RWPE1 (cell line): Measurements from ENCODE around the gene ISLR.

Source experiments
- CTCF ChIA-PET: fragments of 350-600 bp; sonication (Branson Sonifier 250); formaldehyde crosslinking; extraction: SDS; loops from one replicate; lab custom pipeline; 2021; lab: Yijun Ruan, JAX
- POLR2A ChIA-PET: fragments of 400-600 bp; formaldehyde crosslinking; extraction: SDS; loops from one replicate; lab custom pipeline; 2020; ENCODE audit warnings: antibody characterized with exemption; ENCODE audit not compliant: low non-redundant PET; lab: Yijun Ruan, JAX
- DNase-seq: peaks from one replicate; pipeline ENCODE4 v3.0.0; 2012; ENCODE audit warnings: low spot score
- H3K27ac ChIP-seq: fragments of 450-650 bp; 2 replicates; pipeline ENCODE4 v1.5.1; 2017
- TF ChIP-seq, protein P1 (sequence below): fragments of 450-650 bp; conservative IDR thresholded peaks from 2 replicates; pipeline ENCODE4 v1.5.1; 2017; ENCODE audit warnings: low read depth, mild to moderate bottlenecking

ISLR gene

DNA sequence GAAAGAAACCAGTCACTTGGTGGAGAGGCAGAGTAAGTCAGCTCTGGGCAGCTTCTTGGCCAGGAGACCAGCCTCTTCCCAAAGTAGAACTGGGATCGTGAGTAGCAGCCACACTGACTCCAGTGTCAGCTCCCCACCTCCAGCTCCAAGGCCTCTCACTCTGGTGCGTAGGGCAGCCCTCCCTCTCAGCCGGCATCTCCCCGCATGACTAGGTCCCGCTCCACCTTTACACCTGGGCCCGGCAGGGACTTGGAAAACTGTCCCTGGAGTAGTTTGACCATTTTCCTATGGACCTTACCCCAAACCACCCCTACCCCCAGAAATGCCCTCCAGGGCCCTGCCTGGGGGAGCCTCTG is 25.8 kb downstream of the ISLR start:
- H3K27ac ChIP-seq: no peak overlapping the region
- TF ChIP-seq, protein P1, sequence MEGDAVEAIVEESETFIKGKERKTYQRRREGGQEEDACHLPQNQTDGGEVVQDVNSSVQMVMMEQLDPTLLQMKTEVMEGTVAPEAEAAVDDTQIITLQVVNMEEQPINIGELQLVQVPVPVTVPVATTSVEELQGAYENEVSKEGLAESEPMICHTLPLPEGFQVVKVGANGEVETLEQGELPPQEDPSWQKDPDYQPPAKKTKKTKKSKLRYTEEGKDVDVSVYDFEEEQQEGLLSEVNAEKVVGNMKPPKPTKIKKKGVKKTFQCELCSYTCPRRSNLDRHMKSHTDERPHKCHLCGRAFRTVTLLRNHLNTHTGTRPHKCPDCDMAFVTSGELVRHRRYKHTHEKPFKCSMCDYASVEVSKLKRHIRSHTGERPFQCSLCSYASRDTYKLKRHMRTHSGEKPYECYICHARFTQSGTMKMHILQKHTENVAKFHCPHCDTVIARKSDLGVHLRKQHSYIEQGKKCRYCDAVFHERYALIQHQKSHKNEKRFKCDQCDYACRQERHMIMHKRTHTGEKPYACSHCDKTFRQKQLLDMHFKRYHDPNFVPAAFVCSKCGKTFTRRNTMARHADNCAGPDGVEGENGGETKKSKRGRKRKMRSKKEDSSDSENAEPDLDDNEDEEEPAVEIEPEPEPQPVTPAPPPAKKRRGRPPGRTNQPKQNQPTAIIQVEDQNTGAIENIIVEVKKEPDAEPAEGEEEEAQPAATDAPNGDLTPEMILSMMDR: no peak
- CTCF ChIA-PET: interaction anchor here (1.6 kb wide), 1 partner anchor 10 kb away, joined by 4 read pairs; no protein-coding TSS in a partner anchor
- DNase-seq: no peak
- POLR2A ChIA-PET: no interaction called here

DNA sequence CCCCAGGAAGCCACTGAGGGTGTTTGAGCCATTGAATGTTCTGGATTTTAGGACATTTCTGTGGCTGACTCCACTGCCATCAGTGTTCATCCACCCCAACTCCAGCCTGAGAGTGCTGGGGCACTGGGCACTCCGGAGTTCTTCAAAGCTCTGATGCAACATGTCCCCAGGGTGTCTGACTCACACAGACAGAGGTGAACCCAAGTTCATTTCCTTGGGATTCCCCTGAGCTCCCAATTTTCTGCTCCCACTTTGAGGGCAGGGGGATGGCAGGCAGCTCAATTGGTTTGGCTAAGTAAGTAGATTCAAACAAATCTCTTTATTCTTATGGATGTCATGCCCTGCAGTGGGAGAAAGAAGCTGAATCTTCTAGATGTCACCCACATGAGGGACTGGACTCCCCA is 26.9 kb downstream of the ISLR start:
- no peak overlapping the region for H3K27ac ChIP-seq
- CTCF ChIA-PET: interaction anchor here (0.7 to 0.9 kb wide), 2 partner anchors 107 to 265 kb away, joined by 3 to 4 read pairs; no protein-coding TSS in a partner anchor
- peak; percentile 84 for DNase-seq
- TF ChIP-seq, protein P1: no peak
- POLR2A ChIA-PET: no interaction called here

DNA sequence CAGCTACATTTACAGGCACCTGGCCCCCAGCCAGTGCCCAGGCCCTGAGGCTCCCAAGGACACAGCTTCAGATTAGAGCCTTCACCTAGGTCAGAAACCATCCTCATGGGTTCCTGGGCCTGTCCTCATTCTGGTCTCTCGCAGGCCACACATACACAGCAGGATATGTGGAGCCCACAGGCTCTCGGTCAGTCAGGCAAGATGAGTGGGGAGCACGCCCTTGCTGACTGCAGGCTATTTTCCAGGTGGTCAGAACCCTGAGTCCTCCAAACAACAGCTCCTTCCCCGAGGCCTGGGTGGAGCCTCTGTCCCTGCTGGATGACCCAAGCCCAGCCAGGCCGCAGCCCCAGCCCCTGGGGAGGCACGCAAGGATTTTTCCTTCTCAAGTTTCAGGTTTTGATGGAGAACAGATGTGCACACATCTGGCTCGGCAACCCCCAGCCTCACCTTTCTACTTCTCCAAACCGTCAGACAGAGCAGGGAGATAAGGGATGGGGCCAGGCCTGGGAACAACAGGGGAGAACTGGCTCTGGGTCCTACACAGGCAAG is 27.4 kb downstream of the ISLR start:
- peak overlapping the region; percentile 4 for H3K27ac ChIP-seq
- ChIA-PET CTCF (interaction anchor here (0.9 kb wide), 1 partner anchor 107 kb away, joined by 3 read pairs; no protein-coding TSS in a partner anchor), POLR2A (no interaction called here)
- DNase-seq: no peak
- TF ChIP-seq, protein P1: no peak

DNA sequence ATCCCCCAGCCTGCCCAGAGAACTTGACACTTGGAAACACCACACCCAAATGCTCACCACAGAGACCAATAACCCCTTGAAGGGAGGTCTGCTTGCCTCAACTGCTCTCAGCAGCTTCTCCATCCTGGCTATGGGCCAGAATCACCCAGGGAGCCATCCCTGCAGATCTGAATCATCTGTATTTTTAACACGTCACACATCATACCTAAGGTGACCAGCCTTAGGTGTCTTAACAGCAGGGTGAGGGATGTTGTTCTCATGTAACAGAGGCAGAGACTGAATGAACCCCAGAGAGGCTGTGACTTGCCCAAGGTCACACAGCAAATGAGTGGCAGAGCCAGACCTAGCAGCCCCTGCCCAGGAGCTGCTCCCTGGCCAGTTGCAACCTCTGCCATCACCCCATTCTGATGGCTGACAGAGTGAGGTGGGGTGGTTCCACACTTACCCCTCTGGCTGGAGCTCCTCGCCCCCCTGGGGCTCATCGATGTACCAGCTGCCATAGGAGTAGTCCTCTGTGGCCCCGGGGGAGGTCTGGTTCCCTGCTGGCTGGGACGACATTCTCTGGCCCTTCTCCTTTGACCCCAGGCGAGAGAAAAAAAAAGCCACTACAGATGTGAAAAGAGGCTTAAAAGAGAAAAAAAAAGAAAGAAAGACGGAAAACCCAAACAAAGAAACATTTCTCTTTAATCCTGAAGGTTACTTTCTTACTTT is 28.4 kb downstream of the ISLR start:
- no peak overlapping the region; the same call in 1 of the 2 replicates for H3K27ac ChIP-seq
- TF ChIP-seq, protein P1: no peak
- peak; percentile 69 for DNase-seq
- ChIA-PET POLR2A (no interaction called here), CTCF (interaction anchor here (0.6 kb wide), 2 partner anchors 139 to 261 kb away, joined by 3 read pairs; no protein-coding TSS in a partner anchor)

DNA sequence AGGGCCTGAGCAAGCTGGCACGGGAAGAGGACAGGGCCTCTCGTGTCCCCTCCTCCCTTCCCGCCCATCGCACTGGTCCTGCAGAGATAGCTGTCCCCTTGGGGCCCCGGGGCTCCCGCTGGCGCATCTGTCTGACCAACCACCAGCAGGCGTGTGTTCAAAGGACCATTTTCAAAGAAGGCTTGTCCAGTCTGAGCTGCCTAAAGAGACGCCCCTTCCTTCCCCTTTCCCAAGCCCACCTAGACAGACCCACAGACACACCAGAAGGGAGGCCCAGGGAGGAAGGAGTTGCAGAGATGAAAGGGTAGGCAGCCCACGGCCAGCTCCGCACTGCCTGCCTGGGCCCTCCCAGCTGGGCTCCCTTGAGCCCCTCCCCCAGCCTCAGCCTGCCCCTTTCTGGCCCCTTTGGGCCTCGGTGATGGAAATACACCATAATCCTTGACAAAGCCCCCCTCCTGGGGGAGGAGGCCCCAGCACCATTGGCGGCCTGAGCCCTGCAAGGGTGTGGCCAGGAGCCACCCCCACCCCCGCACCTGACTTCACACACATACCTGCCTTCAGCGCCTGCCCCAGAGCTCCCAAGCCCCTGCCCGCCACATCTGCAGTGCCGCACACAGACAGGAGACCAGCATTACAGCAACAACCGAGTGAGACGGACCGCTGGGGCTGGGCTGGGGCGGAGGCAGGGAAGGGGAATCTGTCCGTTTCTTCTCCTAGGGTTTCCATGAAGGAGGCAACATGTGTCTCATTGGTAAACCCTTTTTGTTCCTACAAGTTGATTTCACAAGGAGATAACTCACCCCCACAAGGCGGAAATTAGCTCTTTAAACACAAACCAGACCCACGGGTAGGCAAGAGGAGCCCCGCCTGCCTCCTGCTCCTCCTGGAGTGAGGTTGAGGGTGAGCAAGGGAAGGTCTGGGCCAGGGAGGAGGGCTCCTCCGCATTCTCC is 29.2 kb downstream of the ISLR start, which contains the start of gene STRA6:
Gene STRA6 (minus strand): TSS at position 336 of the 950 bp plus-strand sequence. CDS start 520 bp downstream, outside the sequence.
- H3K27ac ChIP-seq: no peak within 1 kb of the TSS
- CTCF ChIA-PET: interaction anchor here (0.6 kb wide), 3 partner anchors 138 to 568 kb away, joined by 3 to 7 read pairs (median 3); no protein-coding TSS in a partner anchor
- POLR2A ChIA-PET: interaction anchor here (0.6 kb wide), 1 partner anchor 77 kb away, joined by 3 read pairs; no protein-coding TSS in a partner anchor
- TF ChIP-seq, protein P1: no peak
- no peak for DNase-seq

DNA sequence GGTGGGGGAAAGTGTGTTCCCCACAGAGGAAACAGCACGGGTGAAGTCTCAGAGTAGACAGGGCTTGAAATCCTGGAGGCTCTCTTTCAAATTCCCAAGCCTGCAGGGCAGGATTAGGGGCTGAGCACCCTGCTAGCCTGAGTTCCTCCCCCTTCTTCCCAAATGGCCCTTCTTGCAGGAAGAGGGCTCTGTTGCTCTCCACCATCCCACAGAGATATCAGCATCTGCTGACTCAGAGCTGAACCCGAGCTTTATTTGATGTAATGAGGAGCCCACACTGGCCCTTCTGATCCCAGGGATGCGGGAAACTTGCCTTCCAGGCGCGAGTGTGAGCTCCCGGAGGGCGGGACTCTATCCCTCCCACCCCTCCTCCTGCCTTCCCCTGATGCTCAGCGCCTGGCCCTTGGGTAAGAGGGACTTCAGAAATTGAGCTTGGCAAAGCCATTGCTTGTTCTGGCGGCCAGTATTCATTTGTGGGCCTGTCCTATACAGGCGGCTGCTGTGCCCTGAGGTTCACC is 30.5 kb downstream of the ISLR start:
- POLR2A ChIA-PET: no interaction called here
- DNase-seq: no peak
- CTCF ChIA-PET: no interaction called here
- TF ChIP-seq, protein P1: no peak
- no peak overlapping the region for H3K27ac ChIP-seq
